CD1c-positive myeloid dendritic cell (primary cell): ENCODE data around the gene TMEM163.

Source experiments
- DNase-seq: peaks from one replicate; pipeline ENCODE4 v3.0.0-alpha.2; 2016; ENCODE audit errors: extremely low spot score

TMEM163 gene

GRCh38 chr2:134410831-134411231, 308.0 kb downstream of the TMEM163 start:
- DNase-seq = no peak

- no peak for DNase-seq
Measured at GRCh38 chr2:134410006-134410405, 308.8 kb downstream of the TMEM163 start.

GRCh38 chr2:134408791-134409190, 310.0 kb downstream of the TMEM163 start:
- DNase-seq = no peak

GRCh38 chr2:134408386-134408785, 310.4 kb downstream of the TMEM163 start:
- no peak for DNase-seq

- no peak for DNase-seq
Measured at GRCh38 chr2:134407154-134407890, 311.5 kb downstream of the TMEM163 start.

GRCh38 chr2:134406736-134407135, 312.1 kb downstream of the TMEM163 start:
- no peak for DNase-seq

- DNase-seq = no peak
Measured at GRCh38 chr2:134406311-134406710, 312.5 kb downstream of the TMEM163 start.
